A549 (cell line): ENCODE data around the gene ABCC1.

Source experiments
- CEBPB ChIP-seq, 2 experiments: fragments of >200 bp in 1 of 2; sonication (Bioruptor Twin) in 1 of 2; formaldehyde crosslinking in 1 of 2; IDR thresholded peaks; 2 replicates each; pipeline ENCODE4 v1.6.1; 2012 to 2016
- EP300 ChIP-seq, 2 experiments: fragments of >200 bp; sonication (Bioruptor Twin); formaldehyde crosslinking; IDR thresholded peaks; 2 replicates in 1 of 2; 3 replicates in 1 of 2; pipeline ENCODE4 v1.6.1; 2016 to 2017
- JUN ChIP-seq, 2 experiments: fragments of >200 bp; sonication (Bioruptor Twin); formaldehyde crosslinking; IDR thresholded peaks; 2 replicates in 1 of 2; 3 replicates in 1 of 2; pipeline ENCODE4 v1.6.1; 2016 to 2017
- MYC ChIP-seq: IDR thresholded peaks from 2 replicates; pipeline ENCODE4 v1.6.1; 2012; ENCODE audit warnings: mild to moderate bottlenecking, inconsistent platforms, low read length, improper control_type of control experiment, borderline replicate concordance
- POLR2A ChIP-seq: IDR thresholded peaks from 2 replicates; pipeline ENCODE4 v1.6.1; 2012; ENCODE audit warnings: mild to moderate bottlenecking, low read length
- RFX5 ChIP-seq: fragments of 450-650 bp; IDR thresholded peaks from 2 replicates; pipeline ENCODE4 v1.7.1; 2014; ENCODE audit warnings: antibody characterized with exemption, mild to moderate bottlenecking, moderate library complexity
- TF ChIP-seq, protein P1 (sequence below): fragments of >200 bp; sonication (Bioruptor Twin); formaldehyde crosslinking; IDR thresholded peaks from 3 replicates; pipeline ENCODE4 v1.5.1; 2016
- TF ChIP-seq, protein P2 (sequence below): fragments of 150-350 bp; IDR thresholded peaks from 2 replicates; pipeline ENCODE4 v1.6.1; 2014; ENCODE audit warnings: low read depth, mild to moderate bottlenecking, low read length
- TF ChIP-seq, protein P3 (sequence below): fragments of 450-650 bp; IDR thresholded peaks from 2 replicates; pipeline ENCODE4 v1.6.1; 2014; ENCODE audit warnings: antibody characterized with exemption

DNA sequence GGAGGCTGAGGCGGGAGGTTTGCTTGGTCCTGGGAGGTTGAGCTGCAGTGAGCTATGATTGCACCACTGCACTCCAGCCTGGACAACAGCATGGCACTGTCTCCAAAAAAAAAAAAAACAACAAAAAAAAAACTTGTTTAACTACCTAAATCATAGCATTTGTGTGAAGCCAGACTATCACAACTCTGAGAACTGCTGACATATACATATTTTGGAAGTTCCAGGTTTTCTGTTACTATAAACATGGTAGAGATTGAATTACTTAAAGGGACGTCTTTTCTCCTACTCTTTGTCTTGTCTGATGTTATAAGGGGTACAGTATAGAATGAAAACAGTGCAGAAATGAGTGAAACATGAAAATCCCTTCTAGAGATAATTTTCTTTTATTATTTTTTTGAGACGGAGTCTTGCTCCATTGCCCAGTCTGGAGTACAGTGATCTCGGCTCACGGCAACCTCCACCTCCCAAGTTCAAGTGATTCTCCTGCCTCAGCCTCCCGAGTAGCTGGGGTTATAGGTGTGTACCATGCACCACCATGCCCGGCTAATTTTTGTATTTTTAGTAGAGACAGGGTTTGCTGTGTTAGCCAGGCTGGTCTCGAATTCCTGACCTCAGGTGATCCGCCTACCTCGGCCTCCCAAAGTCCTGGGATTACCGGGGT, 18.4 kb downstream of the ABCC1 start:
- TF ChIP-seq, protein P1, sequence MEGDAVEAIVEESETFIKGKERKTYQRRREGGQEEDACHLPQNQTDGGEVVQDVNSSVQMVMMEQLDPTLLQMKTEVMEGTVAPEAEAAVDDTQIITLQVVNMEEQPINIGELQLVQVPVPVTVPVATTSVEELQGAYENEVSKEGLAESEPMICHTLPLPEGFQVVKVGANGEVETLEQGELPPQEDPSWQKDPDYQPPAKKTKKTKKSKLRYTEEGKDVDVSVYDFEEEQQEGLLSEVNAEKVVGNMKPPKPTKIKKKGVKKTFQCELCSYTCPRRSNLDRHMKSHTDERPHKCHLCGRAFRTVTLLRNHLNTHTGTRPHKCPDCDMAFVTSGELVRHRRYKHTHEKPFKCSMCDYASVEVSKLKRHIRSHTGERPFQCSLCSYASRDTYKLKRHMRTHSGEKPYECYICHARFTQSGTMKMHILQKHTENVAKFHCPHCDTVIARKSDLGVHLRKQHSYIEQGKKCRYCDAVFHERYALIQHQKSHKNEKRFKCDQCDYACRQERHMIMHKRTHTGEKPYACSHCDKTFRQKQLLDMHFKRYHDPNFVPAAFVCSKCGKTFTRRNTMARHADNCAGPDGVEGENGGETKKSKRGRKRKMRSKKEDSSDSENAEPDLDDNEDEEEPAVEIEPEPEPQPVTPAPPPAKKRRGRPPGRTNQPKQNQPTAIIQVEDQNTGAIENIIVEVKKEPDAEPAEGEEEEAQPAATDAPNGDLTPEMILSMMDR: no peak
- TF ChIP-seq POLR2A (no peak), CEBPB (IDR thresholded peaks at IDR 0.05) (no peak), JUN (IDR thresholded peaks at IDR 0.05) (no peak), EP300 (IDR thresholded peaks at IDR 0.05) (no peak), MYC (no peak), RFX5 (no peak)
- TF ChIP-seq, protein P2, sequence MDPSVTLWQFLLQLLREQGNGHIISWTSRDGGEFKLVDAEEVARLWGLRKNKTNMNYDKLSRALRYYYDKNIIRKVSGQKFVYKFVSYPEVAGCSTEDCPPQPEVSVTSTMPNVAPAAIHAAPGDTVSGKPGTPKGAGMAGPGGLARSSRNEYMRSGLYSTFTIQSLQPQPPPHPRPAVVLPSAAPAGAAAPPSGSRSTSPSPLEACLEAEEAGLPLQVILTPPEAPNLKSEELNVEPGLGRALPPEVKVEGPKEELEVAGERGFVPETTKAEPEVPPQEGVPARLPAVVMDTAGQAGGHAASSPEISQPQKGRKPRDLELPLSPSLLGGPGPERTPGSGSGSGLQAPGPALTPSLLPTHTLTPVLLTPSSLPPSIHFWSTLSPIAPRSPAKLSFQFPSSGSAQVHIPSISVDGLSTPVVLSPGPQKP: no peak
- TF ChIP-seq, protein P3, sequence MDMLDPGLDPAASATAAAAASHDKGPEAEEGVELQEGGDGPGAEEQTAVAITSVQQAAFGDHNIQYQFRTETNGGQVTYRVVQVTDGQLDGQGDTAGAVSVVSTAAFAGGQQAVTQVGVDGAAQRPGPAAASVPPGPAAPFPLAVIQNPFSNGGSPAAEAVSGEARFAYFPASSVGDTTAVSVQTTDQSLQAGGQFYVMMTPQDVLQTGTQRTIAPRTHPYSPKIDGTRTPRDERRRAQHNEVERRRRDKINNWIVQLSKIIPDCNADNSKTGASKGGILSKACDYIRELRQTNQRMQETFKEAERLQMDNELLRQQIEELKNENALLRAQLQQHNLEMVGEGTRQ: no peak
